Astrocyte (in vitro differentiated cells and primary cell): ENCODE measurements around the gene POT1. TPM values are rescaled to one million over a fixed set of nuclear protein-coding genes. Genes with fewer than 3 reads are reported as not detected.

Source experiments
- DNase-seq: peaks from one replicate; pipeline ENCODE4 v3.0.0-alpha.2; 2010; ENCODE audit warnings: low read depth
- FAIRE-seq: peaks from 2 replicates; lab custom pipeline; 2011; peaks lifted over from hg19 to GRCh38; lab: Jason Lieb, UNC
- H2AFZ ChIP-seq: 2 replicates; pipeline ENCODE4 v1.6.0; 2012; ENCODE audit warnings: low read depth, low read length, inconsistent platforms
- H3K27ac ChIP-seq: 2 replicates; pipeline ENCODE4 v1.5.1; 2011; ENCODE audit warnings: low read depth, low read length, inconsistent platforms
- H3K27me3 ChIP-seq: 2 replicates; pipeline ENCODE4 v1.6.0; 2011; ENCODE audit warnings: low read length, inconsistent platforms; ENCODE audit not compliant: insufficient read depth
- H3K36me3 ChIP-seq: 2 replicates; pipeline ENCODE4 v1.5.1; 2011; ENCODE audit warnings: low read length, inconsistent platforms; ENCODE audit not compliant: insufficient read depth
- H3K4me1 ChIP-seq: 2 replicates; pipeline ENCODE4 v1.5.1; 2011; ENCODE audit warnings: low read length, inconsistent platforms; ENCODE audit not compliant: insufficient read depth
- H3K4me2 ChIP-seq: 2 replicates; pipeline ENCODE4 v1.6.0; 2012; ENCODE audit warnings: low read length, inconsistent platforms
- H3K4me3 ChIP-seq: 2 replicates; pipeline ENCODE4 v1.5.1; 2011; ENCODE audit warnings: low read depth, mild to moderate bottlenecking, low read length, inconsistent platforms; ENCODE audit not compliant: insufficient read depth
- H3K79me2 ChIP-seq: 2 replicates; pipeline ENCODE4 v1.6.0; 2012; ENCODE audit warnings: mild to moderate bottlenecking, low read length, inconsistent platforms; ENCODE audit not compliant: insufficient read depth
- H3K9ac ChIP-seq: 2 replicates; pipeline ENCODE4 v1.6.0; 2012; ENCODE audit warnings: mild to moderate bottlenecking, low read length, inconsistent platforms
- H3K9me3 ChIP-seq: 2 replicates; pipeline ENCODE4 v1.5.1; 2012; ENCODE audit warnings: low read depth, mild to moderate bottlenecking, low read length, inconsistent platforms; ENCODE audit not compliant: insufficient read depth
- H4K20me1 ChIP-seq: 2 replicates; pipeline ENCODE4 v1.6.0; 2012; ENCODE audit warnings: low read length, inconsistent platforms; ENCODE audit not compliant: insufficient read depth
- H3K27ac Mint-ChIP-seq: one replicate; pipeline ENCODE4 v1.8.0; 2021; ENCODE audit warnings: mild to moderate bottlenecking, mixed read lengths; ENCODE audit not compliant: unreplicated experiment
- H3K27me3 Mint-ChIP-seq: one replicate; pipeline ENCODE4 v1.8.0; 2021; ENCODE audit warnings: low read depth, mixed read lengths; ENCODE audit not compliant: unreplicated experiment
- H3K36me3 Mint-ChIP-seq: one replicate; pipeline ENCODE4 v1.8.0; 2021; ENCODE audit warnings: low read depth, mixed read lengths; ENCODE audit not compliant: unreplicated experiment
- H3K4me1 Mint-ChIP-seq: one replicate; pipeline ENCODE4 v1.8.0; 2021; ENCODE audit warnings: low read depth, mixed read lengths; ENCODE audit not compliant: unreplicated experiment
- H3K4me3 Mint-ChIP-seq: one replicate; pipeline ENCODE4 v1.8.0; 2021; ENCODE audit warnings: mild to moderate bottlenecking, moderate library complexity, mixed read lengths; ENCODE audit not compliant: unreplicated experiment
- H3K9me3 Mint-ChIP-seq: one replicate; pipeline ENCODE4 v1.8.0; 2021; ENCODE audit warnings: mild to moderate bottlenecking, mixed read lengths; ENCODE audit not compliant: unreplicated experiment
- CTCF ChIP-seq: IDR thresholded peaks from 2 replicates; pipeline ENCODE4 v1.5.1; 2011; ENCODE audit warnings: low read depth, mild to moderate bottlenecking, inconsistent platforms, low read length, moderate library complexity; ENCODE audit not compliant: insufficient read depth
- EZH2 ChIP-seq: IDR thresholded peaks from 2 replicates; pipeline ENCODE4 v1.6.1; 2012; ENCODE audit warnings: mild to moderate bottlenecking, low read length, inconsistent platforms; ENCODE audit not compliant: insufficient read depth
- total RNA-seq: library from RNA; stranded (reverse); gene quantifications from 2 replicates; pipeline ENCODE4 v1.2.1, GENCODE V29; 2021

The POT1 gene
- total RNA-seq, 1 donor from 2014 or later, result 14.6 TPM

GRCh38 chr7:124780608-124781007 is 149.0 kb downstream of the POT1 start:
- H3K27ac Mint-ChIP-seq, result no peak overlapping the region
- TF ChIP-seq EZH2, result no peak
- no peak for TF ChIP-seq CTCF
- H3K27me3 Mint-ChIP-seq, result no peaks in the 10 kb centered on the region
- H3K4me3 Mint-ChIP-seq, result no peak overlapping the region
- H3K4me1 ChIP-seq, result no peaks in the 10 kb centered on the region
- H3K4me1 Mint-ChIP-seq, result no peaks in the 10 kb centered on the region
- no peaks in the 10 kb centered on the region for H3K9me3 ChIP-seq
- H3K9me3 Mint-ChIP-seq, result no peaks in the 10 kb centered on the region
- no peak overlapping the region for H2AFZ ChIP-seq
- no peaks in the 10 kb centered on the region for H4K20me1 ChIP-seq
- H3K9ac ChIP-seq, result no peak overlapping the region
- no peak overlapping the region for H3K27ac ChIP-seq
- H3K4me3 ChIP-seq, result no peak overlapping the region
- H3K36me3 ChIP-seq, result no peaks in the 10 kb centered on the region
- FAIRE-seq (no peak), DNase-seq (no peak)
- no peaks in the 10 kb centered on the region for H3K27me3 ChIP-seq
- H3K36me3 Mint-ChIP-seq, result no peaks in the 10 kb centered on the region
- H3K79me2 ChIP-seq, result no peaks in the 10 kb centered on the region
- no peak overlapping the region for H3K4me2 ChIP-seq

GRCh38 chr7:124780056-124780455 is 149.6 kb downstream of the POT1 start:
- Mint-ChIP-seq H3K27ac (no peak overlapping the region), H3K36me3 (no peaks in the 10 kb centered on the region), H3K4me1 (no peaks in the 10 kb centered on the region), H3K27me3 (no peaks in the 10 kb centered on the region), H3K9me3 (no peaks in the 10 kb centered on the region), H3K4me3 (no peak overlapping the region)
- no peak for FAIRE-seq
- Histone ChIP-seq H3K9ac (no peak overlapping the region), H3K9me3 (no peaks in the 10 kb centered on the region), H3K79me2 (no peaks in the 10 kb centered on the region), H3K27me3 (no peaks in the 10 kb centered on the region), H3K4me2 (no peak overlapping the region), H4K20me1 (no peaks in the 10 kb centered on the region), H3K4me1 (no peaks in the 10 kb centered on the region), H3K4me3 (no peak overlapping the region), H2AFZ (no peak overlapping the region), H3K27ac (no peak overlapping the region), H3K36me3 (no peaks in the 10 kb centered on the region)
- DNase-seq, result no peak
- TF ChIP-seq EZH2 (no peak), CTCF (no peak)

GRCh38 chr7:124779620-124780019 is 150.0 kb downstream of the POT1 start:
- no peak overlapping the region for H3K9ac ChIP-seq
- no peaks in the 10 kb centered on the region for H3K9me3 Mint-ChIP-seq
- no peak overlapping the region for H3K4me3 Mint-ChIP-seq
- no peak for FAIRE-seq
- H3K27ac Mint-ChIP-seq, result no peak overlapping the region
- H3K27me3 ChIP-seq, result no peaks in the 10 kb centered on the region
- H3K4me1 Mint-ChIP-seq, result no peaks in the 10 kb centered on the region
- H3K4me3 ChIP-seq, result no peak overlapping the region
- no peak for DNase-seq
- TF ChIP-seq CTCF, result no peak
- no peak for TF ChIP-seq EZH2
- H3K79me2 ChIP-seq, result no peaks in the 10 kb centered on the region
- H3K36me3 ChIP-seq, result no peaks in the 10 kb centered on the region
- no peaks in the 10 kb centered on the region for H4K20me1 ChIP-seq
- no peaks in the 10 kb centered on the region for H3K4me1 ChIP-seq
- H3K4me2 ChIP-seq, result no peak overlapping the region
- no peaks in the 10 kb centered on the region for H3K9me3 ChIP-seq
- H3K36me3 Mint-ChIP-seq, result no peaks in the 10 kb centered on the region
- no peak overlapping the region for H2AFZ ChIP-seq
- H3K27ac ChIP-seq, result no peak overlapping the region
- H3K27me3 Mint-ChIP-seq, result no peaks in the 10 kb centered on the region
